Measurements from ENCODE around the gene KLRF2.

The KLRF2 gene

GRCh38 chr12:9867531-9867930 is 13.8 kb upstream of the KLRF2 start:
- no peaks in the 10 kb centered on the region for H3K9me3 ChIP-seq
- H3K4me3 ChIP-seq (ENCODE audit: low read depth in 1 of 2, low read length in 1 of 2) = peak overlapping the region; percentile 61 to 65
- TF ChIP-seq CTCF (IDR thresholded peaks at IDR 0.05) = no peak
- H3K36me3 ChIP-seq = no peaks in the 10 kb centered on the region
- H3K27ac ChIP-seq = peak overlapping the region; percentile 92
- H3K4me1 ChIP-seq (ENCODE audit: control insufficient read depth in 1 of 2, insufficient read depth in 1 of 2, low read depth in 1 of 2, low read length in 1 of 2) = peaks cover 8 to 36% of the 10 kb centered on the region in 2 experiments
- H3K27me3 ChIP-seq = no peaks in the 10 kb centered on the region

- H3K9me3 ChIP-seq = no peaks in the 10 kb centered on the region
- peaks cover 8 to 36% of the 10 kb centered on the region in 2 experiments for H3K4me1 ChIP-seq (ENCODE audit: control insufficient read depth in 1 of 2, insufficient read depth in 1 of 2, low read depth in 1 of 2, low read length in 1 of 2)
- H3K27ac ChIP-seq = peak overlapping the region; percentile 92
- H3K27me3 ChIP-seq = no peaks in the 10 kb centered on the region
- H3K36me3 ChIP-seq = no peaks in the 10 kb centered on the region
- no peak for TF ChIP-seq CTCF (IDR thresholded peaks at IDR 0.05)
- peak overlapping the region; percentile 61 to 65 for H3K4me3 ChIP-seq (ENCODE audit: low read depth in 1 of 2, low read length in 1 of 2)
Measured at GRCh38 chr12:9868311-9868801, 12.9 kb upstream of the KLRF2 start.

GRCh38 chr12:9868951-9869306 is 12.4 kb upstream of the KLRF2 start:
- Histone ChIP-seq H3K4me3 (ENCODE audit: low read depth in 1 of 2, low read length in 1 of 2) (peak overlapping the region; percentile 61 to 65), H3K36me3 (no peaks in the 10 kb centered on the region), H3K27me3 (no peaks in the 10 kb centered on the region), H3K9me3 (no peaks in the 10 kb centered on the region), H3K27ac (peak overlapping the region; percentile 92), H3K4me1 (ENCODE audit: control insufficient read depth in 1 of 2, insufficient read depth in 1 of 2, low read depth in 1 of 2, low read length in 1 of 2) (peaks cover 8 to 36% of the 10 kb centered on the region in 2 experiments)
- TF ChIP-seq CTCF (IDR thresholded peaks at IDR 0.05) = no peak

- TF ChIP-seq CTCF (IDR thresholded peaks at IDR 0.05) = no peak
- Histone ChIP-seq H3K27me3 (no peaks in the 10 kb centered on the region), H3K9me3 (no peaks in the 10 kb centered on the region), H3K4me3 (ENCODE audit: low read depth in 1 of 2, low read length in 1 of 2) (peak within 1 kb of the TSS; percentile 61 to 65), H3K4me1 (ENCODE audit: control insufficient read depth in 1 of 2, insufficient read depth in 1 of 2, low read depth in 1 of 2, low read length in 1 of 2) (peaks cover 8 to 36% of the 10 kb centered on the region in 2 experiments), H3K36me3 (no peaks in the 10 kb centered on the region), H3K27ac (peak within 1 kb of the TSS; percentile 92)
Measured at GRCh38 chr12:9869307-9870161, 11.8 kb upstream of the KLRF2 start, which contains the start of gene CLEC2B. Gene CLEC2B, minus strand, starts transcription at chr12:9869354.

GRCh38 chr12:9870286-9870866 is 10.9 kb upstream of the KLRF2 start:
- H3K9me3 ChIP-seq = no peaks in the 10 kb centered on the region

More at GRCh38 chr12:9870286-9870866, 10.9 kb upstream of the KLRF2 start:
- Histone ChIP-seq H3K4me1 (ENCODE audit: control insufficient read depth in 1 of 2, insufficient read depth in 1 of 2, low read depth in 1 of 2, low read length in 1 of 2) (peaks cover 6 to 29% of the 10 kb centered on the region in 2 experiments), H3K27ac (peak overlapping the region; percentile 92), H3K36me3 (no peaks in the 10 kb centered on the region), H3K4me3 (ENCODE audit: low read depth in 1 of 2, low read length in 1 of 2) (peak overlapping the region; percentile 61 to 65), H3K27me3 (no peaks in the 10 kb centered on the region)
- no peak for TF ChIP-seq CTCF (IDR thresholded peaks at IDR 0.05)
